Stimulated activated CD4-positive, alpha-beta T cell treated with anti-CD3 and anti-CD28 coated beads, Interleukin-1b, Interleukin-23, amount 100 ng/mL, for 4 hours (primary cell): Measurements from ENCODE around the gene PLAAT1.

Experiments
- DNase-seq, 2 donors: peaks; one replicate each; pipeline ENCODE4 v3.0.0-alpha.2; 2020; ENCODE audit warnings: low read depth in 2 of 2

The PLAAT1 gene

GRCh38 chr3:193240850-193241706 is at the start of gene PLAAT1:
Gene PLAAT1, plus strand, starts transcription at chr3:193241222. Its CDS starts 14,429 bp downstream, at chr3:193255651.
- DNase-seq, result peak in 1 of 2 donors; percentile 11

- no peak for DNase-seq
Measured at GRCh38 chr3:193194371-193194770, 46.7 kb upstream of the PLAAT1 start.

- DNase-seq, result no peak
Measured at GRCh38 chr3:193196746-193197145, 44.3 kb upstream of the PLAAT1 start.

GRCh38 chr3:193207290-193208273 is 33.4 kb upstream of the PLAAT1 start:
- DNase-seq, result no peak

GRCh38 chr3:193210618-193211017 is 30.4 kb upstream of the PLAAT1 start:
- no peak for DNase-seq

GRCh38 chr3:193211173-193211572 is 29.8 kb upstream of the PLAAT1 start:
- no peak for DNase-seq

- DNase-seq, result no peak
Measured at GRCh38 chr3:193211984-193212383, 29.0 kb upstream of the PLAAT1 start.

GRCh38 chr3:193212844-193213243 is 28.2 kb upstream of the PLAAT1 start:
- no peak for DNase-seq

- no peak for DNase-seq
Measured at GRCh38 chr3:193214445-193214844, 26.6 kb upstream of the PLAAT1 start.

GRCh38 chr3:193225302-193226125 is 15.5 kb upstream of the PLAAT1 start:
- DNase-seq, result no peak

GRCh38 chr3:193228206-193228605 is 12.8 kb upstream of the PLAAT1 start:
- no peak for DNase-seq

GRCh38 chr3:193229851-193230420 is 11.1 kb upstream of the PLAAT1 start:
- no peak for DNase-seq

GRCh38 chr3:193230610-193231009 is 10.4 kb upstream of the PLAAT1 start:
- DNase-seq, result no peak

- DNase-seq, result no peak
Measured at GRCh38 chr3:193231201-193231600, 9.8 kb upstream of the PLAAT1 start.

- no peak for DNase-seq
Measured at GRCh38 chr3:193236599-193236998, 4.4 kb upstream of the PLAAT1 start.

- DNase-seq, result no peak
Measured at GRCh38 chr3:193237030-193237429, 4.0 kb upstream of the PLAAT1 start.

- no peak for DNase-seq
Measured at GRCh38 chr3:193240436-193240849, 579 bp upstream of the PLAAT1 start.

- DNase-seq, result no peak
Measured at GRCh38 chr3:193241716-193242115, 694 bp downstream of the PLAAT1 start.

- DNase-seq, result no peak
Measured at GRCh38 chr3:193243571-193243970, 2.5 kb downstream of the PLAAT1 start.

GRCh38 chr3:193248848-193249468 is 7.9 kb downstream of the PLAAT1 start:
- no peak for DNase-seq

GRCh38 chr3:193250492-193250891 is 9.5 kb downstream of the PLAAT1 start:
- no peak for DNase-seq
